Measurements from ENCODE around the gene GDF7. TPM values are rescaled to one million over a fixed set of nuclear protein-coding genes. Genes with fewer than 3 reads are reported as not detected.

GDF7 gene
- total RNA-seq, 1 donor from 2014 or later = not detected

- DNase-seq (ENCODE audit: low read depth) = no peak
- H3K4me3 ChIP-seq (ENCODE audit: low read depth, low read length) = no peak overlapping the region
- no peak for TF ChIP-seq CTCF (conservative IDR thresholded peaks at IDR 0.05; ENCODE audit: low read depth, low read length)
Measured at GRCh38 chr2:20645301-20645701, 21.6 kb upstream of the GDF7 start.

GRCh38 chr2:20645761-20646160 is 21.2 kb upstream of the GDF7 start:
- no peak for DNase-seq (ENCODE audit: low read depth)
- no peak for TF ChIP-seq CTCF (conservative IDR thresholded peaks at IDR 0.05; ENCODE audit: low read depth, low read length)
- no peak overlapping the region for H3K4me3 ChIP-seq (ENCODE audit: low read depth, low read length)

- DNase-seq (ENCODE audit: low read depth) = no peak
- no peak overlapping the region for H3K4me3 ChIP-seq (ENCODE audit: low read depth, low read length)
Measured at GRCh38 chr2:20646446-20646845, 20.5 kb upstream of the GDF7 start.

GRCh38 chr2:20647211-20647610 is 19.7 kb upstream of the GDF7 start:
- DNase-seq (ENCODE audit: low read depth) = no peak
- H3K4me3 ChIP-seq (ENCODE audit: low read depth, low read length) = no peak overlapping the region
- TF ChIP-seq CTCF (conservative IDR thresholded peaks at IDR 0.05; ENCODE audit: low read depth, low read length) = no peak

More at GRCh38 chr2:20646446-20646845, 20.5 kb upstream of the GDF7 start:
- no peak for TF ChIP-seq CTCF (conservative IDR thresholded peaks at IDR 0.05; ENCODE audit: low read depth, low read length)

GRCh38 chr2:20647738-20648137 is 19.2 kb upstream of the GDF7 start:
- no peak for TF ChIP-seq CTCF (conservative IDR thresholded peaks at IDR 0.05; ENCODE audit: low read depth, low read length)
- no peak for DNase-seq (ENCODE audit: low read depth)
- H3K4me3 ChIP-seq (ENCODE audit: low read depth, low read length) = no peak overlapping the region

- no peak for TF ChIP-seq CTCF (conservative IDR thresholded peaks at IDR 0.05; ENCODE audit: low read depth, low read length)
- H3K4me3 ChIP-seq (ENCODE audit: low read depth, low read length) = no peak overlapping the region
- DNase-seq (ENCODE audit: low read depth) = no peak
Measured at GRCh38 chr2:20648206-20648605, 18.7 kb upstream of the GDF7 start.

GRCh38 chr2:20648831-20649230 is 18.1 kb upstream of the GDF7 start:
- DNase-seq (ENCODE audit: low read depth) = no peak
- no peak overlapping the region for H3K4me3 ChIP-seq (ENCODE audit: low read depth, low read length)
- no peak for TF ChIP-seq CTCF (conservative IDR thresholded peaks at IDR 0.05; ENCODE audit: low read depth, low read length)
